NCI-H1417 (cell line): ENCODE results near the gene SNRNP40.
A peak's percentile ranks its signal among the peaks of the same experiment; 100 is the strongest.

Source experiments
- DNase-seq, 3 experiments: peaks; one replicate each; lab custom pipeline; 2025; lab: John Stamatoyannopoulos, UW

The SNRNP40 gene

GRCh38 chr1:31231802-31232201 is 64.8 kb downstream of the SNRNP40 start:
- no peak for DNase-seq

DNA sequence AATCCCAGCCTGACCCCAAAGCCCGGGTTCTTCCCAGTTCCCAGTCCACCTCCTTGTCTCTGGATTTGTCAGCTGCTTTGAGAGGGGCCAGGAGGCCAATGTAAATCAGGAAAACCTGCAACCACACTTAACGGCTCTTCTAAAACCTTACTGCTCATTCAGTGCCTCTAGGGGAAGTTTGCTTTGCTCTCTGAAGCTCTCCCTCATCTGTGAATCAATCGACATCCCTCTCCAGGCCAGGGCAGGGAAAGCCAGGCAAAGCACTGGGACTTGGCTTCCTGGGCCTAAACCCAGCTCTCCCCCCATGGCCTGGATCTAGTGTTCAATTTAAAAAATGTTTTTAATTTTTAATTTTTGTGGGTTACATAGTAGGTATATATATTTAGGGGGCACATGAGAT is 66.2 kb downstream of the SNRNP40 start:
- no peak for DNase-seq

- no peak for DNase-seq
These were observed 67.6 kb downstream of the SNRNP40 start for GRCh38 chr1:31228986-31229385.

GRCh38 chr1:31227891-31228568 is 68.6 kb downstream of the SNRNP40 start:
- DNase-seq: peak; percentile 6 to 88 (median 58)

DNA sequence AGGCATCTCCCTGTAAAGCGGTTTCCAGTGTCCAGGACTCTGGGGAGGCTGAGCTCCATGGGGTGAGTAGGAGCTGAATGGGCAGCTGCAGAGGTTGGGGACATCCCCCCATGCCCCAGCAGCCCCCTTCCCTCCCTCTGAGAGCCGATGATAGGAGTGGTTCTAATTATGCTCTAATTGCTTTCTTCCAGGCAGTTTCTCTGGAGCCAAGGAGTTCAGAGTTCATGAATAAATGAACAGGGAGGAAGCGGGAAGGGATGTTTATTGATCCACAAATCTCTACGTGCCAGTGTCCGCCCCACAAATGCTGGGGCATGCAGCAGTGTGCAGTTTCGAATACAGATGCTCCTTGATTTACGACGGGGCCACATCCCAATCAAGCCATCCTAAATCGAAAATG is 72.5 kb downstream of the SNRNP40 start:
- peak in 1 of 3 experiments; percentile 46 for DNase-seq

- DNase-seq: peak in 1 of 3 experiments; percentile 45
These were observed 74.4 kb downstream of the SNRNP40 start for GRCh38 chr1:31222176-31222575.

DNA sequence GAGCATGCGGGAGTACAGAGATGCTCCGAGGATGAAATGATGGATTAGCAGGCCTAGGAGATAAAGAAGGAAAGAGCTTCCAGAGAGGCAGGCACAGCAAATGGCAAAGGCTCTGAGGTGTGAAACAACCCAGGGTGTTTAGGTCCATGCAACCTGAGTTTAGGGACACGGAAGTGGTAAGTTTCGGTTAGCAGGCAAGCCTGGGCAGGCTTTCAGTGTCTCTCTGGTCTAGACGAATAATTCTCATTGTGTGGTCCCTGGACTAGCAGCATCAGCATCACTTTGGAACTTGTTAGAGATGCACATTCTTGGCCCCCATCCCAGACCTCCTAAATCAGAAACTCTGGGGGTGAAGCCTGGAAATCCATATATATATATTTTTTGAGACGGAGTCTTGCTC is 75.5 kb downstream of the SNRNP40 start:
- DNase-seq: no peak

DNA sequence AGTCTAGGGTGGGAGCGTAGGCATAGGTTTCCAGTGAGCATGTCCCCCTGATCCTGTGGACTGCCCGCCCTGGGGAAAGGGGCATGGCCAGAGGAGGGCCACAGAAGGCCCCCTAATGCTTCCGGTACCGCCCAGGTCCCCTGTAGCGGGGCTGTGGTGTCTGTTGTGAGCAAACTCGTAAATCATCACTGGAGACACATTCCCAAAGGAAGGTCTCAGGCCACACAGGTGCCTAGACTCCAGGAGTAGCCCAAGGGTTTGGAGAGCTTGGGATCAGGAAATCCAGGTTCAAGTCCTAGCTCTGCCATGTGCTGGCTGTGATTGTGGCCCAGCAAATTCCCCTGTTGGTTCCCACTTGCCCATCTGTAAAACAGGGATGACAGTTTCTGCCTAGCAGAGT is 77.1 kb downstream of the SNRNP40 start:
- no peak for DNase-seq

DNA sequence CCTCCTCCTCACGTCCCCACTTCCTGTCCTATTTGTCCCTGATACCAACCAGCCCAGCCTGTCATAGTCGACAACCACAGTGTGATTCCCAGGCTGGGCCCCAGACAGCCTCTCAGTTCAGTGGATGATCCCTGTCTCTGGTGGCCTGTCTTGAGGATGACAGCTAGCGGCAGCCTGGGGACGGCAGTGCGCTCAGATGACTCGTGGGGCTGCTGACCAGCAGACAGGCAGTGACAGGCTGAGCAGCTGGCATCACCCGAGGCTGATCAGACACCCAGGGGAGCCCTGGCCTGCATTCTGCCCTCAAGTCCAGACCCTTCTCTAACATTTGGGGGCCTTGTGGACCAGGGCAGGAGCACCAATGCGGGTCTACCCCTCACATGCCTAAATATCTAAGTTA is 77.9 kb downstream of the SNRNP40 start:
- DNase-seq: no peak

DNA sequence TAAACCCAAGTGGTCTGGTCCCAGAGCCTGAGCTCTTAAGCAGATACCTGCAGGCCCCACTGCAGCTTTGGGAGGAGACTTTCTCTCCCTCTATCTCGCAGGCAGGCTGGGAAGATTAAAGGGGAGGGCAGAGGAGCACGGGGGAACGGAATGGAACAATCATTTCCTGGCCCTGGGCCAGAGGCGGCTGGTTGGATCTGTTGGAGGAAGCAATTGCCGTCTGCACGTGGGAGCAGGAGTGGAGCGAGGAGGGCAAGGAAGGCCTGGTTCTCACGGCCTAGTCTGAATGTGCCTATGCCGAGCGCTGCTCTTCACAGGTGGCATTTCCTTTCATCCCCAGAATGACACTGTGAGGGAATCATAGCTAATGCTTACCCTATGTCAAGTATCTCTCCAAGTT is 80.6 kb downstream of the SNRNP40 start:
- DNase-seq: peak; percentile 40 to 89 (median 81)

DNA sequence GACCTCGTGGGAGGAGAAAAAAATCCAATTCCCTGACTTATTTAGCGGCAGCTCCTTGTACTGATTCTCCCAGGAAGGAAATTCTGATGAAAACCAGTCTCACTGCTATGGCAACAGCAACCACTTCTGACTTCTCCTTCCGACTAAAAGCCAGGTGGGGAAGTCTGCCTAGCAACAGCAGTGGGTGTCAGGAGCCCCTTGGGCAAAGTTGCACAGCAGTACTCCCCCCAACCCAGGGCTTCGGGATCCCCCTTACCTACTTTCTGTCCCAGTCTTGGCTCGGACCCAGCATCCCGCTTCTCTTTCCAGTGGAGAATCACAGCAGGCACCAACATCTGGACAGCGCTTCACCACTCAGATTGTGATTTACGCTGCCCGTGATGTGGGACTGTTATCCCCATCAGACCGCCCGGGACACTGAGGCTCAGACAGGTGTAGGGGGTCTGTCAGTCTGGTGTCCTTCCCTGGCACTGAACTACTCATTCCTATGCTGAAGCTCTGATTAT is 81.5 kb downstream of the SNRNP40 start:
- peak in 1 of 3 experiments; percentile 17 for DNase-seq

GRCh38 chr1:31214316-31215064 is 82.1 kb downstream of the SNRNP40 start:
- DNase-seq: no peak
